ENCODE results near the gene CLDN16.

The CLDN16 gene, protein sequence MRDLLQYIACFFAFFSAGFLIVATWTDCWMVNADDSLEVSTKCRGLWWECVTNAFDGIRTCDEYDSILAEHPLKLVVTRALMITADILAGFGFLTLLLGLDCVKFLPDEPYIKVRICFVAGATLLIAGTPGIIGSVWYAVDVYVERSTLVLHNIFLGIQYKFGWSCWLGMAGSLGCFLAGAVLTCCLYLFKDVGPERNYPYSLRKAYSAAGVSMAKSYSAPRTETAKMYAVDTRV

DNA sequence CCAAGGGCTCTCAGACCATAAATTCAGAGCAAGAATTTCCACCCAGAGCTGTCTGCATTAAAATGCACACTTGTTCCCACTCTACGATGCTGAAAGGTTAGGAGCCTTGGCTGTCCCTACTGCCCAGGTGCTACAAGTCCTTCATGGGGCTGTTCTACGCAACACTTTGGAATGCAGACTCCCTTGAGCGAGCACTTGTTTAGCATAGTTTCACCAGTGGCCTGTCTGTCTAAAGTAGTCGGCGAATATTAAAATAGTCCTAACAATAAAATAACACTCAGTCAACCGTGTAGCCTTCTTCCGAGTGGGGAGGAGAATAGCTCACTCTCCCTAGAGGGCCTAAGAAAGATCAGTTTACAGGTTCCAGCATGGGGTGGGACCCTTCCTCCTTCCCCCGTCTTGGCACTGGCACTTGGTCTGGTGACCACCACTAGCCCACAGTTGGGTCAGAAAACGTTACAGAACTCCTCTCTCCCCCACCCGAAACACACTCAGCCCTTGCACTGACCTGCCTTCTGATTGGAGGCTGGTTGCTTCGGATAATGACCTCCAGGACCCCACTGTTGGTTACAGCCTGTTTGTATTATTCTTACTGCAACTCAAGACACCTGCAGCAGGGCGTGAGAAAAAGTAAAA is at the start of gene CLDN16:
Gene CLDN16 (plus strand): TSS at position 586 of the 636 bp plus-strand sequence. CDS start 167 bp downstream, outside the sequence.
- no peak for DNase-seq

DNA sequence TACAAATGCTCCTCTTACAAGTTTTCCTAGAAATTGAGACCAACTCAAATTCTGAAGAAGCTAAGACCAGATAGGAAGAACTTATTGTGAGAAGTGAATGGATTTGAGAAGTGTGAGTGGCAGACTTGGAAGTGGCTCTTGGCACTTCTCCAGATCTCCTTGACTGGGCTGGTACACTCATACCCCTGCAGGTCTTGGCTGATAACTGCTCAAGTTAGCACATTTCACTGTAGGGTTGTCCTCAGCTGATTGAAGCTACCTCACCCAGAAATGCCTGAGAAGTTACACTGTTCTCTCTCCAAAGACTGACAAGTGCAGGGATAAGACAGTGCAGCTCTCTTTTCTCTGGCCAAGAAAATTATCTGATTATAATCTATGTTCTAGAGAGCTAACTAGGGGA is 49.2 kb upstream of the CLDN16 start:
- no peak for DNase-seq

DNA sequence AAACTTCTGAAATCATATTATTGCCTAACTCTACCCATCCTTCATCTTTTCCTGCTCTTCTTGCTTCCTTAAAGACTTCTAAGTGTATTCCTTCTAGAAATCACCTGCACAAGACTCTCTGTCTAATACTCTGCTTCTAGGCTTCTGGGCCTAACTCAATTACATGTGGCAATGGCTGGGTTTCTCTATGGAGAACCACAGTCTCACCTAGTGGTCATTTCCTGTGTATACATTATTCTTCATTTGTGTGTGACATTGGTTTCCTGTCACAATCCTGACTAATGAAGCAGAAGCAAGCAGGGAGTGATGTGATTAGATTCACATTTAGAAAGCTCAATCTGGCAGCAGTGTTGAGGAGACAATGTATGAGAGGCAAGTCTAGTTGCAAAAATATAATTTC is 48.8 kb upstream of the CLDN16 start:
- DNase-seq, result no peak

DNA sequence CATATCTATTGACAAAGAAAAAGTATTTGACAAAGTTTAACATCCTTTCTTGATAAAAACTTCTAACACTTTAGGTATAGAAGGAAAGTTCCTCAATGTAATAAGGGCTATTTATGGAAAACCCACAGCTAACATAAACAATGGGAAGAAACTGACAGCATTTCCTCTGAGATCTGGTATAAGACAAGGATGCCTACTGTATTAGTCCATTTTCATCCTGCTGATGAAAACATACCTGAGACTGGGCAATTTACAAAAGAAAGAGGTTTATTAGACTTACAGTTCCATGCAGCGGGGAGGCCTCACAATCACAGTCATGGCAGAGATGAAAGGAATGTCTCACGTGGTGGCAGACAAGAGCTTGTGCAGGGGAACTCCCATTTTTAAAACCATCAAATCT is 47.9 kb upstream of the CLDN16 start:
- DNase-seq, result no peak

DNA sequence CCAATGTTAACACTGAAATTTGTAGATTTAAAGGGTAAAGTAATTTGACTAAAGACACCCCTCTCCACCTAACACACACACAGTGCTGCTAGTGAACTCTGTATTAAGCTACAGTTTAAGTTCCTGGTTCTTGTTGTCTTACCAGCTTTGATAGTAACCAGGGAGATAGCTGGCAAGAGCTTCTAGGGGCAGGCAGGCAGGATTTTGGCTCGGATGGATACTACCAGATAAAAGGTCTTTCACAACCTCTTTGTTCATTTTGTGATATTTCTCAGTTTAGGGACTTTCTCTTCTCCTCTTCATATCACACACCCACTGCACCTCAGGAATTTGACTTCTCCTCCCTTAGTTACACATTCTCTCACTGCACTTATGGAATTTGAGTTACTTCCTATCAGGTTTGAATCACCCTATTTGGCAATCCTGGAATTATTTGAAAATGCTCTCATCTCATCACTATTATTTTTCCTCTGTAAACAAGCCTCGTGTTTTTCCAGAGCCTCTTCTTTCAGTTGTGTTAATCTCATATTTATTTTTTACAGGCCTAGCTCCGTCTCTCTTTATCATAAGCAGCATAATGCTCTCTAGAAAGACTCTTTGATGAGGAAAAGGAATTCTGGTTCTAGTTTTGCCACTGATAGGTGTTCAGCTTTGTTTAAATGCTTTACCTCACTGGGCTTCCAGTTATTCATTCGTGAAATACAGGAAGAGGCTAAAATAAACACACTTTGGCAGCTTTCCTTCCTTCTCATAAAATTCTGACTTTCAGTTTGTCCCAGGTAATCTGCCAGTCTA is 42.7 kb upstream of the CLDN16 start:
- DNase-seq, result no peak

DNA sequence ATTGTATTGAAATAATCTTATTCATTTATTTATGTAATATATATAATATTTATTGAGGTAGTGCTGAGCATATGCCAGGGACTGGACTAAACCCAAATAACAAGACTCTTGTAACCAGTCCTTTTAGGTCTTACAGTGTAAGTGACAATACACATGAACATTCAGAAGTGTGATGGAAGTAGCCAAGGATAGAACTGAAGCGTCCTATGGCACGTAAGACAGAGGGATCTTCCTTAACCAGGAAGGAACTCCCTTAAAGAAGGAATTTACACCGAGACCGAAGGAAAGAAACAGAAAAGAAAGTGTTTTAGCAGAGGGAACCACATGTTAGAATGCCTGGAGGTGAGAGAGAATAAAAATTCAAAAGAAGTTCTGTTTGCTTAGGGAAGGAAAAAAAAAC is 42.1 kb upstream of the CLDN16 start:
- DNase-seq, result no peak

DNA sequence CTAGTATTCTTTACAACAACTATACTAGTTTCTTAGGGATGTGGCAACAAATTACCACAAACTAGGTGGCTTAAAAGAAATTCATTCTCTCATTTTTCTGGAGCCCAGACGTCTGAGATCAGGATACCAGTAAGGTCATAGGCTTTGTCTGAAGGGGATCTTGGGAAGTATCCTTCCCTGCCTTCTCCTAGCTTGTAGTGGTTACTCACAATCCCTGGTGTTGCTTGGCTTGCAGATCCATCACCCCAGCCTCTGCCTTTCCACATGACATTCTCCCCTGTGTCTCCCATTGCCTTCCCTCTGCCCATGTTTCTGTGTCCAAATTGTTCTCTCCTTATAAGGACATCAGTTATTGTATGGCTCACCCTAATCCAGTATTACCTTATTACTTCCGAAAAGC is 41.4 kb upstream of the CLDN16 start:
- DNase-seq, result no peak

DNA sequence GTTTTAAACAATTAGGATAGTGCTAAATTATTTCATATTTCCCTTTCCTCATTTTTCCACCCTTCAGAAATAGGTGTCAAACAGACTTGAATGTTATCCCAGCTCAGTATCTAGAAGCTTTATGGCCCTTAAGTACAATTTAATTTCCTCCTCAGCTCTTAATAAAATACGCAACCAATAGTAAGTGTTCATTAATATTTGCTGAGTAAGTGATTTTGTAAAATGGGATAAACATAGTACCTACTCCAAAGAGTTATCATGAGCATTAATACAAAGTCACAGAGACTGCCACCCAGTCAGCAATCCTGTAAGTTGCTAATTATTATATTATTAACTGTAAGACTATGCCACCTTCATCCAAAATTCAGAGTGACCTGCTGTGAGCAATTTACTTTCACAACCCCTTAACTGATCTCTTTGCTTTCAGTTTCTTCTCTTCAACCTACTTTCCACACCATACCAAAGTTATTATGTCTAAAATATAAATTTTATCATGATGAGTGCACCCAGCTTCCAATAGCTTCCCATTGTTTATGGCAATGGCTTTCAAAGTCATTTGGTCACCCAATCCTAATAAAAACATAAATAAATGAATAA is 35.0 kb upstream of the CLDN16 start:
- DNase-seq, result no peak

DNA sequence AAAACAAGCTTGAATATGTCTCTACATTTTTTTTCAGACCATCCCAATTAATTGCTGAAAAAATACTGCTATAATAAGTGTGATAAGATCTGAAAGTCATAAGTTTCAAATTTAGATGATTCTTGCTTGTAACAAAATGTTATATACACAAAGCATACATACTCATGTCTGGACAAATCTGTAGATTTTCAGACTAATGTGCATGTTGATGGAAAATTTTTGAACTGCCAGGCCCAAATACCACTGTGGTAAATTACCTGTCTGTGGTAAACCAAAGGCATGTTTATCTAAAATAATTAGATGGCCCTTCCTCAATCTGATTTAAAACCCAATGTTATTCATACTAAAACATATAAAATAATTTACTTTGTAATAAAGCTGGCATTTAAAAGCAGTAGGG is 31.7 kb upstream of the CLDN16 start:
- DNase-seq, result no peak

DNA sequence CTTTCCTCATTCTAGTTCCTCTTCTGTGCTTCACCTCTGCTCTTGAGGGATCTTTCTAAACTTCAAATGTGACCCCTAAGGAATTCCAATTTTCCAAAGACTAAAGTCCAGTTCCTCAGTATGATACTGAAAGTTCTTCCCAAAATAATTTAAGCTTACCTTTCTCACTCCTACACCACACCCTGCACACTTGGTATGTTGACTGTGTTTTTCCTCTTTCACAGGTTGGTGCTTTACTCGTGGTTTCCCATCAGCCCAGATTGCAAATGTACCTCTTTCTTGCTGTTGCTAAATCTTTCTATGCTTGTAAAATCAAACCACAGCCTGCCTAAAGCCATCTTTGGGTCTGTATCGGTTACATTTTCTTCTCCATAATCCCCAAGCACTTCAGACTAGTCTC is 30.5 kb upstream of the CLDN16 start:
- DNase-seq, result no peak

DNA sequence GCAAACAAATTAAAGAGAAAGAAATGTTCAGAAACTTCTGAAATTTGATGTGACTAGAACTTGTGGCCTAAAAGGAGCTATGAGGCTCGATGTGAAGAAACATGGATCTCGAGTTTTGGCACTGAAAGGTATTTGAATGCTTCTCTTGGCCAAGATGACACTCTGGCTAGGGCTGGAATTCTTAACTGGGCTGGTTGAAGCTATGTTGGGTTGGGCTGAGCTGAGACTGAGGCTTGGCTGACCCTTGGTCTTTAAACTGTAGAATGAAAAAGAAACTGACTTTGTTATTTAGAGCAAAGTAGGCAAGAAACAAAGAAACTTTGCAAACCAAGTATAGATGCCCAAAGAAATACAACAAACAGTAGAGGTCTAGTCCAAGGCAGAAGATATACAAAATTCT is 28.1 kb upstream of the CLDN16 start:
- DNase-seq, result no peak

DNA sequence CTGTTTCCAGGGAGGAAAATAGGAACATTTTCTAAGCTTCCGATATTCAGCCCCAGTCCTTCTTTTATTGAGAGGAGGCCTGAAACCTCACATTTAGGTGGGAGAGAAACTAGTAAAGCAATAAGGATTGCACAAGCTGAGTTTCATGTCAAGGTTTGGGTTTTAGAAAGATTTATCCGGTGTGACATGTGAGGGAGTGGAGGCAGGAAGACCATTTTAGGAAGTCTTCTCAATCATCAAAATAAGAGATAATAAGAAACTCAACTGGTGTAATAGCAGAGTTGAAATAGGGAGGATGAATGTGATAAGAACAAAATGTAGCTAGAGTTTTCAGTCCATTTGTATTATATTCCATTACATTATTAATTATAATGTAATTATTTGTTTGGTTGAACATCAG is 27.7 kb upstream of the CLDN16 start:
- DNase-seq, result no peak

DNA sequence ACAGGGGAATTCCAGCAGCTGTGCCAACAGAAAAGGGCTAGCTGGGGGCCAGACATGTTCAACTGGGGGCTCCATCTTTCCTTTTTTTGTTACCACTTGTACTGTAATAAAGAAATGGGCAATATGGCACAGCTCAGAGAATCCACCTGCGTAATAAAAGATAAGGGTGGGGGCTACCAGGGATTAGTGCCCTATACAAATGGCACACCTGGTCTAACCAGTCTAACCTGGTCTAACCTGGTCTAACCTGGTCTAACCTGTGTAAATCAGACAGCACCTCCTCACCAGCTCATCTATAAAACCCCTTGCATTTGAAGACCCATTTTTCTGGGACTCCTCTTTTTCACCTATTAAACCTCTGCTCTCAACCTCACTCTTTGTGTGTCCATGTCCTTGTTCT is 26.2 kb upstream of the CLDN16 start:
- no peak for DNase-seq

DNA sequence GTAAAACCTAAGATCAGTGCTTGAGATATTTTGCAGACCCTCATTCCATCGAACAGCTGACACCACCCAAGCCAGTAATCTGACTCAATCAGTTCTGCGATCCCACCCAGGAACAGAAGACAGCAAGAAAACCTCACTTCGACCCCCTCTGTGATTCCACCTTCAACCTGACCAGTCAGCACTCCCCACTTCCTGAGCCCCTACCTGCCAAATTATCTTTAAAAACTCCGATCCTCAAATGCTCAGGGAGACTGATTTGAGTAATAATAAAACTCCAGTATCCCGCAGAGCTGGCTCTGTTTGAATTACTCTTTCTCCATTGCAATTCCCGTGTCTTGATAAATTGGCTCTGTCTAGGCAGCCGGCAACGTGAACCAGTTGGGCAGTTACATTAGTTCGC is 25.7 kb upstream of the CLDN16 start:
- no peak for DNase-seq

DNA sequence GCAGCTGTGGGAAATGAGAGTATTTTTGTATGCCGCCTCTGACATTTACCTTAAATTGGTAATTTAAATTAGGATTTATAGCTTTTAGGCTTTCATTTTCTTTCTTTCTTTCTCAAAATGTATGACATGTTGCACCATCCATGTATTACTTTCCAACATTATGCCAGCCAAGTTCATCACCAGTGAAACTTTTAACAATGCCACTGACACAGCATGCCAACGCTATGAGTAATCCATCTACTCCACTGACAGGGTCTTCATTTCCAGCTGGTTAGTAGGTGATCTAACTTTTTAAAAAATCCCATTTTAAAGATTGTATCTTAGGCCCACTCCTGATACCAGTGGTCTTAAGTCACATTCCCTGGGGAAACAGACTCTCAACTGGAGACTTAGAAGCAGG is 21.8 kb upstream of the CLDN16 start:
- DNase-seq, result no peak

DNA sequence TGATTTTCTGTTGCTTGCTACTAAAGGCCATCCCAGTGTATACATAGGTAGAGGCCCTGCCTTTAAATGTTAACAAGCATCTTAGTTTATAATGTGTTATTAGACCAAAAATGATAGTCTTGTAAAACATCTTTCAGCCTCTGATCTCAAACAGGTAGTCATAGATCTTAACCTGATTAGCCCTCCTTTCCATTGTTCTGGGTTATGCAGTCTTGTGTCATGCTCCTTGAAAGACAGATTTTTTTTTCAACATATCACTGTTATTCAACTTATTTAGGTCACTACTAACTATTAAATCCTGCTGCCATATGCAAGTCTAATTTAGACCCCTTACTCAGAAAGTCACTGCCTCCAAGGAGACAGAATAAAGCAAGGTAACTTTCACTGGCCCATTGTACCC is 19.1 kb upstream of the CLDN16 start:
- no peak for DNase-seq

DNA sequence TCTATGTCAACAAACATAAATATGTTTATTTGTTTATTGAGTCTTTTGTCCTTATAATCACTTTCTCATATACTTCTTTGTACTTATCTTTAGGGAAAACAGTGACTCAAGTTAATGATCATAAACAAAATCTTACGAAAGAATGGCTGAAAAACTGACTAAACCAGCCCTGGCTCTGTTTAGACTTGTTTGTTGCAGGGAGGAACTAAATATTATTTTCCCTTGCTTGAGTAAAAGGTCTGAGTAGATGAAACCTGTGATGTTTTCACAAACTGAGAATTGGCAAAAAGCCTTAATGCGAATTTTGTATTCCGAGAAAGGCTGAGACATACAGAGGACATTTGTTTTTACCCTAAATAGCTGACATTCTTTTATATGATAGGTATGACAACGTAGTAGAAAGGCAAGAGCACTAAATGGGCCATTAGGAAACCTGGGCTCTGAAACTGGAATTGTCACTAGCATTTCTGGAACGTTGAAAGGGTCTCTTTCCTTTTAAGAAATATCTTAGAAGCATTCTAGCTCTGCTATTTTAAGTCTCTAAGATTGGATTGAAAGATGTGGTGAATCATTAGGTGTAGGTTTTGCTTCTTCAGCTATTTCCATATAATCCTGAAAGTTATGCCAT is 18.2 kb upstream of the CLDN16 start:
- DNase-seq, result no peak

DNA sequence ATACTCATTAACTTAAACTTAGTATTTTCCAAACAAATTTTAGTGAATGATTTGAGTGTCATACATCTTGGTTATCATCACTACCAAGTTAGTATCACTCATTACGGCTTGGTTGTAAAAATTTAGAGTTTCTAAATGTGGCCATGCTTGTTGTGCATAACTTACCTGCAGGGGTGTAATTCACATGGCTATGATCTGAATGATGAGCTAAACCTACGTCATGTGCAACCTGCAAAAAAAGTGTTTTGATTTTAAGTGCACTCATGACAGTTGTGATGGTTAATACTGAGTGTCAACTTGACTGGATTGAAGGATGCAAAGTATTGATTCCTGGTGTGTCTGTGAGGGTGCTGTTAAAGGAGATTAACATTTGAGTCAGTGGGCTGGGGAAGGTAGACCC is 17.6 kb upstream of the CLDN16 start:
- no peak for DNase-seq

DNA sequence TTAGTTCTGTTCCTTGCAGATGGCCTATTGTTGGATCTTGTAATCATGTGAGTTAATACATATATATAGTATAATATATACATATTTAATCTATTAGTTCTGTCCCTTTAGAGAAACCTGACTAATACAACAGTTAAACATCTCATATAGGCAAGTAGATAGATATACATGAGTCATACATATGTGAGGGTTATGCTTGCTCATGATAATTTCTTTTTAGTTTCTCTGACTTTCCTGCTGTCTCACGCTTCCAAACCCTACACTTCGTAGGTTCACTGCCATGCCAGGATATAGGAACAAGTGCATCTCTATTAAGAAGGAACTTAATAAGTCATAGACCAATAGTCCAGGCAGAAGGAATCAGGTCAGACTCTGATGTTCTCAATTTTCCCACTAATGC is 16.8 kb upstream of the CLDN16 start:
- DNase-seq, result no peak

DNA sequence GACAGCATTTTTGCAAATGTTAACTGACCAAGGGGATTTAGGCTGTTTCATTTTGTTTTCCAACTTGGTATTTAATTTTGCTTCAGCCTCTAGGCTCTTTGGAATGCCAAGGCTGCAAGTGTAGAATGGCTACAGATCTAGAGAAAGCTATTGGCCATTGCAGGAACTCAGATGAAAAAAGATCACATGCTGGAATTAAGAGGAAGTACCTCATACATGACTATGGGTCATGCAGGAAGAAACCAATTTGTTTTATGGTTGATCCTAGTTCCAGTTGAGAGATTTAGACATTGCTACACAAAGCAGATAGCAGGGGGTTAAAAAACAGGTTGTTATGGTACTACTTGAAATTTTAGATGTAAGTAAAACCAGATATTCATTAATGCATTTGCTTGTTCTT is 12.7 kb upstream of the CLDN16 start:
- DNase-seq, result no peak

DNA sequence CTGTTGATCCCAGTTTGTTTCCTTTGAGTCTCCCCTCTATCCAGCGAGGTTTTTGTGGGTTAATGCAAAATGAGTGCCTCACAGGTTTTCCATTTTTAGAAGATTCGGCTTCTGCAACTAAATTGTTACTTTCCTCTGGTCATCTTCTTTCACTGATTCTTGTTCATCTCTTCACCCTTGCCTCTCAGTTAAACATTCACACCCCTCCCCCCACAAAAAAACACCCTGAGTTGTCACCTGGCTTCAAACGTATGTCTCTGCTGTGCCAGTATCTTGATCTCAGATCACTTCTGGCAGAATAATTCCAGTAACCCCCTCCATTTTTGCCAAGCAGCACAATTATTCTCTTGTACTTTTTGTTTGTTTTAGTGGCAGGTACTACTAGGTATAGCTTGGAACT is 12.3 kb upstream of the CLDN16 start:
- no peak for DNase-seq

DNA sequence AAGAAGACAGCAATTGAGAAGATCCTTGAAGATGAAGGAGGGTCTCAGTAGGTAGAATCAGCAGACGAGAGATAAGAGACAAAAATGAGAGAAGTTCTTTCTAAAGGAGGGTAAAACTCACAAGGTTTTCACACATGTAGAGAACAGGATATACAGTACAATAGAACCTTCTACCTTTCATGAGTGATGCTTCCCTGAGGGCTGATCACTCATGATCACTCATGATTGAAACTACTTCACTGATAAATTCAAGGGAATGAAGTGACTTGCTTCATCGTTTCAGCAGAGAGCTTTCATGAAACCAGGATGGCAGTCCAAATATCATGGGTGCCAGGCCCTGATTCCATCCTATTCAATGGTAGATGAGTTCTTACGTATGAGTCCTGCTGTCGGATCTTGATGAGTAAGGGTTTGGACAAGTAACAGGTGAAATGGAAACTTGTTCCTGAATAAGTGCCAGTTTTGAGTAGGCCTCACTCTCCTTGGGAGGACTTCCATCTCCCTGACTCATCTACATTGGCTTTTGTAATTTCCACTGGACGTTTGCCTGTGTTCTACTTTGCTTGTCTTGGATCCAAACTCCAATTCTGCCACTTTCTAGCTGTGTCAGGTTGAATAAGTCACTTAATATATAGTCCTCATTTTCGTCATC is 9.6 kb upstream of the CLDN16 start:
- no peak for DNase-seq

DNA sequence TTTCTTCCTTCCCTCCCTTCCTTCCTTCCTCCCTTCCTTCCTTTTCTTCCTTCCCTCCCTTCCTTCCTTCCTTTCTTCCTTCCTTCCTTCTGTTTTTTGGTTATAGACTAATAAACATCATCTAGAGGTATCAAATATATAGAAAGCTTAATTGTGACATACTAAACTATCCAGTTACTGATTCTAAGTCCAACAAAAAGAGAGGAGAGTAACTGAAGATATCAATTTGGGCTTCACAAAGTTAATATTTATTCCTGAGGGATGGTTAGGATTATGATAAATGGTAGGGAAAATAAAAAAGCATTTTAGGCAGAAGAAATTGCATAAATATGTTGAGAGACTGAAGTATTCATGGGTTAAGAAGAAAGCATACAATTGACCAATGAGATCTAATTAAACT is 7.8 kb upstream of the CLDN16 start:
- DNase-seq, result no peak

Measured in NCI-H1092 treated with DMSO at 0.1 percent for 48 hours (cell line).